ENCODE data around the gene ABCC10.
"Not testable (repeated sequence)": the region's sequence is repeated elsewhere in the genome, so short reads cannot be mapped to it uniquely, and the experiment has no call there.

- TF ChIP-seq POLR2A, CTCF, POLR2AphosphoS5, EP300 (IDR thresholded peaks at IDR 0.05): not testable (repeated sequence)
Measured at GRCh38 chr6:43393133-43393532, 34.2 kb upstream of the ABCC10 start.

All from suprapubic skin (tissue), 4 donors.